IPS-15b (cell line): ENCODE data around the gene ERCC2.

ENCODE experiments used
- H3K27me3 ChIP-seq: one replicate; pipeline ENCODE4 v1.6.1; 2013; ENCODE audit warnings: low read length; ENCODE audit not compliant: control insufficient read depth, insufficient read depth
- H3K36me3 ChIP-seq: one replicate; pipeline ENCODE4 v1.6.1; 2013; ENCODE audit warnings: low read length; ENCODE audit not compliant: control insufficient read depth, insufficient read depth
- H3K4me1 ChIP-seq: one replicate; pipeline ENCODE4 v1.6.1; 2013; ENCODE audit warnings: mild to moderate bottlenecking, low read length; ENCODE audit not compliant: control insufficient read depth, insufficient read depth
- H3K4me3 ChIP-seq: one replicate; pipeline ENCODE4 v1.5.1; 2013; ENCODE audit warnings: low read depth, low read length
- H3K9ac ChIP-seq: one replicate; pipeline ENCODE4 v1.6.1; 2013; ENCODE audit warnings: low read depth, mild to moderate bottlenecking, low read length
- H3K9me3 ChIP-seq: one replicate; pipeline ENCODE4 v1.6.1; 2013; ENCODE audit warnings: mild to moderate bottlenecking, low read length; ENCODE audit not compliant: control insufficient read depth, insufficient read depth

ERCC2 gene

DNA sequence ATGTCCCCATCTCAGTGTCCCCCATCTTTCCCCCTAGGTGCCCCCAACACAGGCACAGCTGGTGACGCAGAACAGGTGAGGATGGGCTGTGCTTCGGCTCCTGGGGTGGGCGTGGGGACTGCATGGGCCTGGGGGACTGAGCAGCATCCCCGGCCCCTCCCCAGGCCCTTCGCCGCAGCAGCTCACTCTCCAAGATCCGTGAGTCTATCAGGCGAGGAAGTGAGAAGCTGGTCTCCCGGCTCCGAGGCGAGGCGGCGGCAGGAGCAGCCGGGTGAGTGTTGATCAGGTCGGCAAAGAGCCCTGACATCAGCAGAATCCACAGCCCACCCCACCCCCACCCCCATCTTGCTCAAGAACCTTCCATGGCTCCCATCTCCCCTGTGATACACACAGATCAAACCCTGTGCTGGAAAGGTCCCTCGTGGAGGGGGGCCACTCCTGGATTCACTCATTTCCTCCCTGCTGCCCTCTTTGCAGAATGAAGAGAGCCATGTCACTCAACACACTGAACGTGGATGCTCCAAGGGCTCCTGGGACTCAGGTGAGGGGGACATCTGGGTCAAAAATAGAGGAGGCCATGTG is 19.8 kb downstream of the ERCC2 start:
- H3K4me3 ChIP-seq: no peak overlapping the region
- no peaks in the 10 kb centered on the region for H3K27me3 ChIP-seq
- no peaks in the 10 kb centered on the region for H3K9me3 ChIP-seq
- H3K36me3 ChIP-seq: peaks cover 57% of the 10 kb centered on the region
- H3K9ac ChIP-seq: no peak overlapping the region
- H3K4me1 ChIP-seq: no peaks in the 10 kb centered on the region

DNA sequence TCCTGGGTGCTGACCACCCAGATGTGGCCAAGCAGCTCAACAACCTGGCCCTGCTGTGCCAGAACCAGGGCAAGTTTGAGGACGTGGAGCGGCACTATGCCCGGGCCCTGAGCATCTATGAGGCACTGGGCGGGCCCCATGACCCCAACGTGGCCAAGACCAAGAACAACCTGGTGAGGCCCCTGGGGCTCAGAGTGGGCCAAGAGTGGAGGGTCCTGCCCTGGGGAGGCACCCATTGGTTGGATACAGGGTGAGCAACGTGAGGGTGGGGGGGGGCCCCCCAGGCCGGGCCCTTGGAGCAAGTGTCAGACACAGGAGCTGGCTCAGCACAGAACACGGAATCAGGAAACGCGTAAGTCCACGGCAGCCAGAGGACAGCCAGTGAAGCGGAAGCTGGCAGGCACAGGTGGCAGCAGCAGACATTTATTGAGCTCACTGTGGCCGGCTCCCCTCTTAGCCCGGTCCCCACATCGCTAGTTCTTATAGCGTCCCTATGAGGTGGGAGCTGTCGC is 20.9 kb downstream of the ERCC2 start:
- Histone ChIP-seq H3K9ac (no peak overlapping the region), H3K9me3 (no peaks in the 10 kb centered on the region), H3K4me3 (no peak overlapping the region), H3K27me3 (no peaks in the 10 kb centered on the region), H3K36me3 (peaks cover 51% of the 10 kb centered on the region), H3K4me1 (no peaks in the 10 kb centered on the region)

DNA sequence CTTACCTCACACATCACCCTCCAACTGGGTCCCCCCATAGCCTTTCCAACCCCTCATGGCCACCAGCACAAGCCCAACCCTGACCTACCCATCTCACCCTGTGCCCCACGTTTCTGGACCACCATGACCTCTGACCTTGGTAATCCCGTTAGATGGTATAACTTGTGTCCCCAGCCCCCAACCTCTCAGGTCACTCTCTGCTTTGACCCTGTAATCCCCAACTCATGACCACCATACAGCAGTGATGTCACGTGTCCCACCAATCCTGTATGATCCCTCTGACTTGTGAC is 21.3 kb downstream of the ERCC2 start:
- Histone ChIP-seq H3K4me3 (no peak overlapping the region), H3K27me3 (no peaks in the 10 kb centered on the region), H3K36me3 (peaks cover 48% of the 10 kb centered on the region), H3K4me1 (no peaks in the 10 kb centered on the region), H3K9ac (no peak overlapping the region), H3K9me3 (no peaks in the 10 kb centered on the region)

GRCh38 chr19:45348367-45349125 is 21.8 kb downstream of the ERCC2 start:
- no peaks in the 10 kb centered on the region for H3K4me1 ChIP-seq
- no peak overlapping the region for H3K9ac ChIP-seq
- H3K36me3 ChIP-seq: peaks cover 43% of the 10 kb centered on the region
- H3K4me3 ChIP-seq: no peak overlapping the region
- H3K27me3 ChIP-seq: no peaks in the 10 kb centered on the region
- H3K9me3 ChIP-seq: no peaks in the 10 kb centered on the region

DNA sequence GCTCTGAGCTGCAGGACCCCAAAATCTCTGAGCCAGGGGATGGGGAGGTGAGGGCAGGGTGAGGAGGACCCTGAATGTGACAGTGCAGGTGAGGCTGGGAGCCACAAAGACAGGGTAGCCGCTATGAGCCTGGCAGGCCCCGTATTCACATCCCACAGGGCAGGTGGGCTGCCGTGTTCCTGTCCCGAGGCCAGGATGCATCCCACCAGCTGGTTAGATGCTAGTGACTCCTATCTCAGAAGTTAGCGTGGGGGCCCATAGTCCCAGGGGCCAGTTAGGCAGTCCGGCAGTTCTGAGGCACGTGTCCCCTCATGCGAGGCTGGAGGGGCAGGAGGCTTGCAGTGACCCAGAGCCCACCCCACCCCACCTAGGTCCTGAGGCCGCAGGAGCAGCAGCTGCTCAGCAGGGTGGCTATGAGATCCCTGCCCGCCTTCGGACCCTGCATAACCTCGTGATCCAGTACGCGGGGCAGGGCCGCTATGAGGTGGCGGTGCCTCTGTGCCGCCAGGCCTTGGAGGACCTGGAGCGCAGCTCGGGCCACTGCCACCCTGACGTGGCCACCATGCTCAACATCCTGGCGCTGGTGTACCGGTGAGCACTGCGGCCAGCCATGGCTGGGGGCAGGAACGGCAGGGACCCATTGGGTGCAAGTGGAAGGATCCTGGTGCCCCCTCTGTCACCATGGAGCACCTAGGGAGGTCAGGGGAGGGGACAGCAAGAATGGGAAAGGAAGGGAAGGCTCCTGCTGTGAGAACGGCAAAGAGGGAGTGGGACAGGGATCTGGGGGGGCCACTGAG is 22.6 kb downstream of the ERCC2 start:
- Histone ChIP-seq H3K36me3 (peaks cover 37% of the 10 kb centered on the region), H3K27me3 (peaks cover 2% of the 10 kb centered on the region), H3K4me3 (no peak overlapping the region)

GRCh38 chr19:45346449-45346848 is 23.9 kb downstream of the ERCC2 start:
- Histone ChIP-seq H3K27me3 (peaks cover 11% of the 10 kb centered on the region), H3K9me3 (no peaks in the 10 kb centered on the region), H3K9ac (no peak overlapping the region), H3K4me3 (no peak overlapping the region), H3K4me1 (no peaks in the 10 kb centered on the region), H3K36me3 (peaks cover 24% of the 10 kb centered on the region)

More for the DNA sequence above, 22.6 kb downstream of the ERCC2 start:
- H3K9ac ChIP-seq: no peak overlapping the region
- no peaks in the 10 kb centered on the region for H3K9me3 ChIP-seq
- H3K4me1 ChIP-seq: no peaks in the 10 kb centered on the region

GRCh38 chr19:45345506-45345860 is 24.9 kb downstream of the ERCC2 start:
- Histone ChIP-seq H3K4me3 (no peak overlapping the region), H3K9me3 (no peaks in the 10 kb centered on the region), H3K27me3 (peaks cover 17% of the 10 kb centered on the region), H3K9ac (no peak overlapping the region), H3K36me3 (peaks cover 14% of the 10 kb centered on the region), H3K4me1 (no peaks in the 10 kb centered on the region)

DNA sequence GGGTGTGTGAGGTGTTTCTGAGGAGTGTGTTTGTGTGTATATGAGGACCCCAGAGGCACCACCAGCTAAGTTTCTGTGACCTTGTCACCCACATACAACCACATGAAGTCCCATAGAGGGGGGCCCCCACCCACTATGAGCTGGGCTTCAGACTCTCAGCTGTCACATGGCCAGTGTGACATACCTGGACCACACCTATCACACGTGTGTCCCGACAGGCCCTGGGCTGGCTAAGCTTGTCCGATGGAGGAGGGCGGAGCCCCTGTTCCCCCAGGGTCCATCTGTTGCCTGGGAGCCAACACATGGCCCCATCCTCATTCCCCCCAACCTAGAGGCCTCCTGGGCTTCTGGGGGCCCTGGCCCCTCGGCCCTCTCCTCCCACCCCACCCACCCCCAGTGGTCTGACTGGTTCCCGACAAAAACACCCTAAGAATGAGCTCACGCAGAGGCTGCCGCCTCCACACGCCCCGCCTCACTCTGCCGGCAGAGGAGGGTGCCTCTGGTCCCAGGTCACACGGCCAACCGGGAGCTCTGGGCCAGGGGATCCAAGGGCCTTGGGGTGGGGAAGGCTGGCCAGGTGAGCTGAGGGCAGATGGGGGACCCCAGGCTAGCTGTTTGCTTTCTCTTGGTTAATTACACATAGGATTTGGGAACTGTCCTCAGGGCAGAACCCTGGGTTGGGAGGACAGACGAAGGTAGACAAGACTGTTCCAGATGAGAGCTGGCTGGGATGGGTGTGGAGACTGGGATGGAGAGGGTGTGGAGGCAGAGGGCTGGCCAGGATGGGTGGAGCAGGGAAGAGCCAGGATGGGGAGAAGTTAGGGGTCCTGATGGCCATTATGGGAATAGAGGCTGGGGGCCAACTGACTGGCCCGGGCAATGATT is 25.5 kb downstream of the ERCC2 start:
- Histone ChIP-seq H3K9ac (no peak overlapping the region), H3K4me3 (no peak overlapping the region), H3K27me3 (peaks cover 17% of the 10 kb centered on the region), H3K9me3 (no peaks in the 10 kb centered on the region), H3K36me3 (peaks cover 9% of the 10 kb centered on the region), H3K4me1 (no peaks in the 10 kb centered on the region)

DNA sequence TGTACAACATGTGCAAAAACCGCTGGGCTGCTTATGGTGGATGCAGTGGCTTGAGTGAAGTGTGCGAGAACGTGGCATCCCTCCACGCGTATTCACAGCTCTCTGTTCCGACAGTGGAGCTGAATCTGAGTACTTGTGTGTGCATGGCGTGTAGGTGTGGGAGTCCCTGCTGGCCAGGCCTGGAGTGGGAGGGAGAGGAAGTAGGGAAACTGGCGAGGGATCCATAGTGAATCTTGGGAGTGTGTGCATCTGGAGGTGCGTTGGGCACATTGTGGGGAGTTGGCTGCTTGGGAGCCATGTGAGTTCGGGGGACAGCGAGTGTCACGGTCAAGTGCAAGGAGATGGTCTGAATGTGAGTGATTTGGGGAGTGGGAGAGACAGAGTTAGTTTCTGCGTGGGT is 27.5 kb downstream of the ERCC2 start:
- Histone ChIP-seq H3K4me3 (no peak overlapping the region), H3K4me1 (no peaks in the 10 kb centered on the region), H3K36me3 (no peaks in the 10 kb centered on the region), H3K9ac (no peak overlapping the region), H3K9me3 (no peaks in the 10 kb centered on the region), H3K27me3 (peaks cover 17% of the 10 kb centered on the region)

GRCh38 chr19:45340899-45341453 is 29.4 kb downstream of the ERCC2 start:
- Histone ChIP-seq H3K9ac (no peak overlapping the region), H3K4me3 (peak overlapping the region; percentile 61)

DNA sequence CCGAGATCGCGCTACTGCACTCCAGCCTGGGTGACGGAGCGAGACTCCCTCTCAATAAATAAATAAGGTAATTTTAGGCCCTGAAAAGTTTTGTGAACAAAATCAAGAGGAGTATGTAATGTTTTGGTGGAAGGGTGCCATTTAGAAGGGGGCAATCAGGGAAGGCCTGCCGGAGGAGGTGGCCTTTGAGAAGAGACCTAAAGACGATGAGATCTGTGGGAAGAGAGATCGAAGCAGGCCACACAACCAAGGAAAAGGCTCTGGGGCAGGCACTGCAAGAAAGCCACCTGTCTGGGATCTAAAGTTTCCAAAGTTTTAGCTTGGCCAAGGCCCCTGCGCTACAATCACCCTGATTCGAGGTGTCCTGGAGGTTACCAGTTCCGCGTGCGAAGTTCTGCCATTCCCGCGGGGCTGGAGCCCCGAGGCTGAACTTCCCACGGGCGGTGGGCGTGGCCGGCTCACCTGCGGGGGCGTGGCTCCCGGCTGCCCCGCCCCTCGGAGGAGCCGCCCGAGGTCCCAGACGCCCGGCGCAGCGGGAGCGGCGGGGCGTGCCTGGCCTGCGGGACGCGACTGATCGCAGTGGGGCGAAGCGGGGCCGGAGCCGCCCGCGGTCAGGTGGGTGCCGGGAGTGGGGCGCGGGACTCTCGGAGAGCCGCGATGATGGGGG is 30.0 kb downstream of the ERCC2 start, which contains the start of gene KLC3:
Gene KLC3, plus strand, starts transcription at position 519 of the 667 bp plus-strand sequence. CDS start 4,792 bp downstream, outside the sequence.
- H3K9ac ChIP-seq: no peak within 1 kb of the TSS
- no peaks in the 10 kb centered on the region for H3K9me3 ChIP-seq
- H3K4me1 ChIP-seq: no peaks in the 10 kb centered on the region
- H3K36me3 ChIP-seq: no peaks in the 10 kb centered on the region
- H3K4me3 ChIP-seq: peak within 1 kb of the TSS; percentile 61
- peaks cover 17% of the 10 kb centered on the region for H3K27me3 ChIP-seq

More at GRCh38 chr19:45340899-45341453, 29.4 kb downstream of the ERCC2 start:
- no peaks in the 10 kb centered on the region for H3K36me3 ChIP-seq
- H3K9me3 ChIP-seq: no peaks in the 10 kb centered on the region
- H3K27me3 ChIP-seq: peaks cover 17% of the 10 kb centered on the region
- H3K4me1 ChIP-seq: no peaks in the 10 kb centered on the region
